Suprapubic skin (tissue), 4 donors: ENCODE results near the gene ACBD5. TPM values are rescaled to one million over a fixed set of nuclear protein-coding genes. Genes with fewer than 3 reads are reported as not detected.
"Not testable (repeated sequence)": the region's sequence is repeated elsewhere in the genome, so short reads cannot be mapped to it uniquely, and the experiment has no call there.

ENCODE experiments used
- DNase-seq, 2 donors: peaks; one replicate each; pipeline ENCODE4 v3.0.0-alpha.2; 2019; ENCODE audit warnings: low spot score in 2 of 2
- H3K27ac ChIP-seq: fragments of 200-600 bp; sonication (generic); one replicate; pipeline ENCODE4 v1.5.1; 2019
- H3K27me3 ChIP-seq: fragments of 200-600 bp; sonication (generic); one replicate; pipeline ENCODE4 v1.5.1; 2019
- H3K36me3 ChIP-seq: fragments of 200-600 bp; sonication (generic); one replicate; pipeline ENCODE4 v1.5.1; 2019
- H3K4me1 ChIP-seq: fragments of 200-600 bp; sonication (generic); one replicate; pipeline ENCODE4 v1.5.1; 2019
- H3K4me3 ChIP-seq: fragments of 200-600 bp; sonication (generic); one replicate; pipeline ENCODE4 v1.5.1; 2019; ENCODE audit warnings: mild to moderate bottlenecking
- H3K9me3 ChIP-seq: fragments of 200-600 bp; sonication (generic); one replicate; pipeline ENCODE4 v1.5.1; 2019
- EP300 ChIP-seq: sonication (generic); formaldehyde crosslinking; IDR thresholded peaks from one replicate; pipeline ENCODE4 v1.6.1; 2017; ENCODE audit warnings: antibody characterized with exemption
- POLR2A ChIP-seq, 2 donors: fragments of 450-650 bp; IDR thresholded peaks; one replicate each; pipeline ENCODE4 v1.6.1; 2017; ENCODE audit warnings: antibody characterized with exemption in 2 of 2, mild to moderate bottlenecking in 2 of 2, moderate library complexity in 2 of 2
- POLR2AphosphoS5 ChIP-seq, 3 donors: sonication (generic); formaldehyde crosslinking; IDR thresholded peaks; one replicate each; pipeline ENCODE4 v1.6.1; 2017; ENCODE audit warnings: antibody characterized with exemption in 3 of 3
- WGBS: methylation state at CpG from one replicate; pipeline ENCODE4 v1.1.5; 2018; 5-methylcytosine and 5-hydroxymethylcytosine counted together
- total RNA-seq, 4 donors: library from RNA; depleted of rRNA; stranded (reverse); fragments of >200 nt; gene quantifications; one replicate each; pipeline ENCODE4 v1.1.0, GENCODE V29; 2016
- TF ChIP-seq, protein P1 (sequence below), 2 donors: fragments of 200-600 bp in 1 of 2; fragments of 450-650 bp in 1 of 2; sonication (generic) in 1 of 2; IDR thresholded peaks; one replicate each; pipeline ENCODE4 v1.5.1; 2016 to 2019; ENCODE audit warnings: antibody characterized with exemption in 2 of 2, mild to moderate bottlenecking in 1 of 2, moderate library complexity in 1 of 2

ACBD5 gene
- total RNA-seq, 4 donors from 2014 or later: 17.4 to 29.4 (median 18.8) TPM

DNA sequence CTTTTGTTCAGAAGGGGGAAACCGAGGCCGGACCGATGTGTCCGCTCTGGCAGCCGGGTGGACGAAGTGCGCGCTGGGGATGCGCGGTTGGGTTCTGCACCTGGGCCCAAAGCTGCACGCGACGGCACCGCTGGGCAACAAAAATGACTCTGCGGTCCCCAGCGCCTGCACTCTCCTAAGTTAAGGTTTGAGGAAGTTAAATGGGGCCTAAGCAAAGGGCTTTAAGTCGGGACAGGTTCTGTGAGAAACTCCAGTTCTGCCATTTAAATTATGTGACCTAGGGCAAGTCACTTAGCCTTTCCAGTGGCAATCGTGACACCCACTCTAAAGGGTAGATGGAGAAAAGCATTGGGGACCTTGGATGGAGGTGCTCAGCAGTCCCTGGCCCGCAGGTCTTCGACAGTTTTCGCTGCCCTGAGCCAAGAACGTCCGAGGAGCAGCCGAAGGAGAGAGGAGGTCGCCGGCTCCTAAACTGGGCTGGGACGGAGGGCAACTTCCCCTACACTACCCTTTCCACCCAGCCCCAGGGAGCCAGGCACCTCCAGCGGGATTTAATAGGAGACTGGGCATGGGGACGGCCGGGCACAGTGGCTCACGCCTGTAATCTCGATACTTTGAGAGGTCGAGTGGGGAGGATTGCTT lies 534 bp upstream of the ACBD5 start:
- Histone ChIP-seq H3K4me1 (peaks cover 52% of the 10 kb centered on the region), H3K27me3 (no peaks in the 10 kb centered on the region), H3K36me3 (no peaks in the 10 kb centered on the region), H3K9me3 (no peaks in the 10 kb centered on the region), H3K4me3 (peak overlapping the region; percentile 79), H3K27ac (peak overlapping the region; percentile 99)
- 6% methylated on average over 32 of the region's 33 CpGs for WGBS
- peak in 1 of 2 donors; percentile 80 for DNase-seq
- no peak for TF ChIP-seq POLR2A (IDR thresholded peaks at IDR 0.05)
- no peak for TF ChIP-seq EP300
- no peak for TF ChIP-seq POLR2AphosphoS5 (IDR thresholded peaks at IDR 0.05)
- TF ChIP-seq, protein P1, sequence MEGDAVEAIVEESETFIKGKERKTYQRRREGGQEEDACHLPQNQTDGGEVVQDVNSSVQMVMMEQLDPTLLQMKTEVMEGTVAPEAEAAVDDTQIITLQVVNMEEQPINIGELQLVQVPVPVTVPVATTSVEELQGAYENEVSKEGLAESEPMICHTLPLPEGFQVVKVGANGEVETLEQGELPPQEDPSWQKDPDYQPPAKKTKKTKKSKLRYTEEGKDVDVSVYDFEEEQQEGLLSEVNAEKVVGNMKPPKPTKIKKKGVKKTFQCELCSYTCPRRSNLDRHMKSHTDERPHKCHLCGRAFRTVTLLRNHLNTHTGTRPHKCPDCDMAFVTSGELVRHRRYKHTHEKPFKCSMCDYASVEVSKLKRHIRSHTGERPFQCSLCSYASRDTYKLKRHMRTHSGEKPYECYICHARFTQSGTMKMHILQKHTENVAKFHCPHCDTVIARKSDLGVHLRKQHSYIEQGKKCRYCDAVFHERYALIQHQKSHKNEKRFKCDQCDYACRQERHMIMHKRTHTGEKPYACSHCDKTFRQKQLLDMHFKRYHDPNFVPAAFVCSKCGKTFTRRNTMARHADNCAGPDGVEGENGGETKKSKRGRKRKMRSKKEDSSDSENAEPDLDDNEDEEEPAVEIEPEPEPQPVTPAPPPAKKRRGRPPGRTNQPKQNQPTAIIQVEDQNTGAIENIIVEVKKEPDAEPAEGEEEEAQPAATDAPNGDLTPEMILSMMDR (IDR thresholded peaks at IDR 0.05): no peak

DNA sequence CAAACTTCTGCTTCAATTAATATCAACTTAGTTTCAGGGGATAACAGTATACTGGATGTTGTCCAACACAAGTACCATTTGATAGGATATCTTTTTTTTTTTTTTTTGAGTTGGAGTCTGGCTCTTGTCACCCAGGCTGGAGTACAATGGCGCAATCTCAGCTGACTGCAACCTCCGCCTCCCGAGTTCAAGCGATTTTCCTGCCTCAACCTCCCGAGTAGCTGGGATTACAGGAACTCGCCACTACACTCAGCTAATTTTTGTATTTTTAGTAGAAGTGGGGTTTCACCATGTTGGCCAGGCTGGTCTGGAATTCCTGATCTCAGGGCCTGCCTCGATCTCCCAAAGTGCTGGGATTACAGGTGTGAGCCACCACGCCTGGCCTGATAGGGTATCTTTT lies 3.1 kb downstream of the ACBD5 start:
- not testable (repeated sequence) for H3K27ac ChIP-seq, H3K9me3 ChIP-seq, H3K4me3 ChIP-seq, H3K27me3 ChIP-seq, H3K36me3 ChIP-seq
- DNase-seq: peak in 1 of 2 donors; percentile 29
- 92% methylated on average over 8 of the region's 8 CpGs for WGBS
- peaks cover 45% of the 10 kb centered on the region for H3K4me1 ChIP-seq

DNA sequence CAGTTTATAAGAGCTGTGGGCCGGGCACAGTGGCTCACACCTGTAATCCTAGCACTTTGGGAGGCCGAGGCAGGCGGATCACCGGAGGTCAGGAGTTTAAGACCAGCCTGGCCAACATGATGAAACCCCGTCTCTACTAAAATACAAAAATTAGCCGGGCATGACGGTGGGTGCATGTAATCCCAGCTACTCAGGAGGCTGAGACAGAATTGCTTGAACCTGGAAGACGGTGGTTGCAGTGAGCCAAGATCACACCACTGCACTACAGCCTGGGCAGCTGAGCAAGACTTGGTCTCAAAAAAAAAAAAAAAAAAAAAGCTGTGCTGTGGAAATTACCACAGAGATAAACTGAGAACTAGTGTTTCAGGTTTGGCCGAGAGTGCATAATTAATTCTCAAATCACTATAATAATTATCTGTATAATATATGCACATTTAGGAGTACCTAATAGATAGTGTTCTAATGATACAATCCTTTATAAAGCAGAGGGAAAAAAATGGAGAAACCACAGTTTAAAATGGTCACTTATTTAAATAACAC lies 3.9 kb downstream of the ACBD5 start:
- H3K9me3 ChIP-seq, H3K27ac ChIP-seq, H3K36me3 ChIP-seq, H3K4me3 ChIP-seq, H3K27me3 ChIP-seq: not testable (repeated sequence)
- WGBS: 75% methylated on average over 9 of the region's 9 CpGs
- peak in 1 of 2 donors; percentile 40 for DNase-seq
- H3K4me1 ChIP-seq: peaks cover 45% of the 10 kb centered on the region

DNA sequence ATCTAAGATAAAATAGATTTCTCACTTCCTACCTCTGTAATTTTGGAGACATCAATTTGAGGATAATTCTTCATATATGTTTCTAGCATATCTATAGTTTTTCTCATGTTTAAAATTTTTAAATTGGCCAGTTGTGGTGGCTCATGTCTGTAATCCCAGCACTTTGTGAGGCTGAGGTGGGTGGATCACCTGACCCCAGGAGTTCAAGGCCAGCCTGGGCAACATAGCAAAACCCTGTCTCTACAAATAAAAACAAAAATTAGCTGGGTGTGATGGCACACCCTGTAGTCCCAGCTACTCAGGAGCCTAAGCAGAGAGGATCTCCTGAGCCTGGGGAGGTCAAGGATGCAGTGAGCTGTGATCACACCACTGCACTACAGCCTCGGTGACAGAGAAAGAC lies 4.9 kb downstream of the ACBD5 start:
- no peak overlapping the region for H3K27ac ChIP-seq
- H3K9me3 ChIP-seq: no peaks in the 10 kb centered on the region
- H3K4me3 ChIP-seq: no peak overlapping the region
- H3K36me3 ChIP-seq: peaks cover 14% of the 10 kb centered on the region
- TF ChIP-seq EP300 (no peak), POLR2AphosphoS5 (IDR thresholded peaks at IDR 0.05) (no peak), POLR2A (IDR thresholded peaks at IDR 0.05) (no peak)
- TF ChIP-seq, protein P1 (IDR thresholded peaks at IDR 0.05): no peak
- peaks cover 36% of the 10 kb centered on the region for H3K4me1 ChIP-seq
- H3K27me3 ChIP-seq: no peaks in the 10 kb centered on the region
- peak in 1 of 2 donors; percentile 32 for DNase-seq
- 82% methylated on average over 1 of the region's 1 CpG for WGBS

DNA sequence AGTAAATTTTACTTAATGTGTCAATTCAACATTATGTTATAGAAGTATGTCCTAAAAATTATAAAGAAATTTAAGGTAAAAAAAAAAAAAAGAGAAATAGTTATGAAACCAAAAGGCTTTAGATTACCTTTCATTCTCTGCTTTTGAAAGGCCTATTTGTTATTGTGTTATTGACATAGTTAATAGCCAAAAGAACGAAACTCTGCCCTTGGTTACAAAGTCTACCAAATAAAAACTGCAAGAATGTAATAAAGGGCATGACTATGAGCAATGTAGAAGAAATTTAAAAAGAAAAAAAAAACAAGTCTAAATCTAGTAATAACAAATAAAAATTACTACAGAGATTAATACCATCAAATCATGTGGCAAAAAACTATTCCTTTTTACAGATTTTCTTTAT lies 10.6 kb downstream of the ACBD5 start:
- Histone ChIP-seq H3K4me3 (no peak overlapping the region), H3K27ac (no peak overlapping the region), H3K27me3 (no peaks in the 10 kb centered on the region), H3K9me3 (no peaks in the 10 kb centered on the region), H3K4me1 (no peaks in the 10 kb centered on the region), H3K36me3 (peaks cover 33% of the 10 kb centered on the region)
- no peak for TF ChIP-seq EP300
- TF ChIP-seq POLR2AphosphoS5 (IDR thresholded peaks at IDR 0.05): no peak
- TF ChIP-seq, protein P1 (IDR thresholded peaks at IDR 0.05): no peak
- DNase-seq: no peak
- WGBS: 92% methylated on average over 1 of the region's 1 CpG

DNA sequence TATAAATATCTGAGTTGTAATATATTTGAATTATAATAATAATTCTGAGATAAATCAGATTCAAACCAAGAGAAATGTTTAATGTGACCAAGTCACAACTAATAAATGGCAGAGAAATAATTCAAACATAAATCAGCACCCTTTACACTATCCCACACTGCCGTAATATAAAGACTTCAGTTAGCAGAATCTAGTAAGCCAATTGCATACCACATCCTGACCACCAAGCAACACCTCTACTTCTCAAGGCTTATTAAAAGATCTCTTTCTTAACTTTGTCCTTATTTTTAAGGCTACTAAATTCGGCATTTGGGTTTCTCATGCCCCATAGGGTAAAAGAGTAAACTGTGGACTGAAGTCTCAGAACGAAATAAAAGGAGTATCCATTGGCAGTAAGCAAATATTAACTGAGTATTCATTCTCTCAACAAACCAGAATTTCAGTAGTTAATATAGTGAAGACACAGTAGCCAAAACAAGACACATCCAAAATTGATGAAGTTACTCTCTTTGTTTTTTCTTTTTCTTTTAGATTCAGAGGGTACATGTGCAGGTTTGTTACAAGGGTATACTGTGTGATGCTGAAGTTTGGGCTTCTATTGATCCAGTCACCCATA lies 14.8 kb downstream of the ACBD5 start:
- H3K4me3 ChIP-seq: no peak overlapping the region
- DNase-seq: no peak
- WGBS: 59% methylated on average over 3 of the region's 3 CpGs
- TF ChIP-seq EP300 (no peak), POLR2A (IDR thresholded peaks at IDR 0.05) (no peak), POLR2AphosphoS5 (IDR thresholded peaks at IDR 0.05) (no peak)
- TF ChIP-seq, protein P1 (IDR thresholded peaks at IDR 0.05): no peak
- H3K27ac ChIP-seq: no peak overlapping the region
- no peaks in the 10 kb centered on the region for H3K9me3 ChIP-seq
- peaks cover 45% of the 10 kb centered on the region for H3K36me3 ChIP-seq
- H3K27me3 ChIP-seq: no peaks in the 10 kb centered on the region
- no peaks in the 10 kb centered on the region for H3K4me1 ChIP-seq
